Liver (tissue), 9 donors: ENCODE measurements around the gene SPART. TPM values are rescaled to one million over a fixed set of nuclear protein-coding genes. Genes with fewer than 3 reads are reported as not detected.

Source experiments
- DNase-seq: peaks from one replicate; pipeline ENCODE4 v3.0.0-alpha.2; 2017; ENCODE audit warnings: low spot score
- H3K27ac ChIP-seq, 2 donors: one replicate each; pipeline ENCODE4 v1.7.0; 2013; ENCODE audit warnings: inconsistent platforms in 2 of 2, low read length in 2 of 2, control low read depth in 1 of 2, low read depth in 1 of 2, mild to moderate bottlenecking in 1 of 2
- H3K27me3 ChIP-seq, 4 donors: one replicate each; pipeline versions ENCODE4 v1.6.1 to v1.7.0; 2013; ENCODE audit warnings: low read length in 3 of 4, inconsistent platforms in 1 of 4, mild to moderate bottlenecking in 1 of 4, moderate library complexity in 1 of 4; ENCODE audit not compliant: control insufficient read depth in 4 of 4, insufficient read depth in 4 of 4
- H3K36me3 ChIP-seq, 4 donors: one replicate each; pipeline versions ENCODE4 v1.6.1 to v1.7.0; 2013; ENCODE audit warnings: low read length in 3 of 4, mild to moderate bottlenecking in 3 of 4, low read depth in 1 of 4, moderate library complexity in 1 of 4; ENCODE audit not compliant: control insufficient read depth in 4 of 4, insufficient read depth in 3 of 4
- H3K4me1 ChIP-seq, 4 donors: one replicate each; pipeline versions ENCODE4 v1.6.1 to v1.7.0; 2013; ENCODE audit warnings: low read length in 3 of 4, mild to moderate bottlenecking in 3 of 4, moderate library complexity in 1 of 4; ENCODE audit not compliant: control insufficient read depth in 4 of 4, insufficient read depth in 4 of 4
- H3K4me3 ChIP-seq, 3 donors: one replicate each; pipeline versions ENCODE4 v1.6.1 to v1.7.0; 2013; ENCODE audit warnings: low read length in 3 of 3, control low read depth in 1 of 3, low read depth in 1 of 3, mild to moderate bottlenecking in 1 of 3
- H3K9ac ChIP-seq, 2 donors: one replicate each; pipeline ENCODE4 v1.7.0; 2013; ENCODE audit warnings: low read length in 2 of 2, mild to moderate bottlenecking in 2 of 2, moderate library complexity in 2 of 2, control low read depth in 1 of 2, low read depth in 1 of 2
- H3K9me3 ChIP-seq, 4 donors: one replicate each; pipeline versions ENCODE4 v1.6.1 to v1.7.0; 2013; ENCODE audit warnings: low read length in 3 of 4; ENCODE audit not compliant: control insufficient read depth in 4 of 4
- ATF3 ChIP-seq: IDR thresholded peaks from 2 replicates; pipeline ENCODE4 v1.6.1; 2016; ENCODE audit warnings: antibody characterized with exemption
- CTCF ChIP-seq: fragments of 150-350 bp; IDR thresholded peaks from 2 replicates; pipeline ENCODE4 v1.5.1; 2017; ENCODE audit warnings: improper control_type of control experiment, low read depth, low read length; ENCODE audit not compliant: missing input control
- EGR1 ChIP-seq, 2 donors: IDR thresholded peaks; 2 replicates each; pipeline ENCODE4 v1.6.1; 2016 to 2018; ENCODE audit warnings: antibody characterized with exemption in 2 of 2, low read depth in 2 of 2
- FOXA1 ChIP-seq: IDR thresholded peaks from 2 replicates; pipeline ENCODE4 v1.6.1; 2016; ENCODE audit warnings: antibody characterized with exemption
- FOXA2 ChIP-seq: IDR thresholded peaks from 2 replicates; pipeline ENCODE4 v1.6.1; 2016; ENCODE audit warnings: antibody characterized with exemption
- GABPA ChIP-seq, 2 donors: IDR thresholded peaks in 1 of 2; conservative IDR thresholded peaks in 1 of 2; 2 replicates each; pipeline ENCODE4 v1.6.1; 2016; ENCODE audit warnings: antibody characterized with exemption in 2 of 2, mild to moderate bottlenecking in 1 of 2, moderate library complexity in 1 of 2
- HNF4A ChIP-seq, 2 donors: conservative IDR thresholded peaks; 2 replicates each; pipeline ENCODE4 v1.6.1; 2016; ENCODE audit warnings: antibody characterized with exemption in 2 of 2, mild to moderate bottlenecking in 2 of 2
- HNF4G ChIP-seq: IDR thresholded peaks from 2 replicates; pipeline ENCODE4 v1.6.1; 2016; ENCODE audit warnings: antibody characterized with exemption
- MAX ChIP-seq: IDR thresholded peaks from 2 replicates; pipeline ENCODE4 v1.6.1; 2016; ENCODE audit warnings: antibody characterized with exemption
- NR2F2 ChIP-seq: IDR thresholded peaks from 2 replicates; pipeline ENCODE4 v1.6.1; 2016; ENCODE audit warnings: antibody characterized with exemption
- RAD21 ChIP-seq, 2 donors: IDR thresholded peaks; 2 replicates each; pipeline ENCODE4 v1.6.1; 2016; ENCODE audit warnings: antibody characterized with exemption in 2 of 2, mild to moderate bottlenecking in 2 of 2
- REST ChIP-seq: IDR thresholded peaks from 2 replicates; pipeline ENCODE4 v1.6.1; 2016; ENCODE audit warnings: antibody characterized with exemption, mild to moderate bottlenecking
- RXRA ChIP-seq, 2 donors: IDR thresholded peaks; 2 replicates each; pipeline ENCODE4 v1.6.1; 2017 to 2018; ENCODE audit warnings: antibody characterized with exemption in 2 of 2, mild to moderate bottlenecking in 1 of 2
- SP1 ChIP-seq: IDR thresholded peaks from 2 replicates; pipeline ENCODE4 v1.6.1; 2018; ENCODE audit warnings: antibody characterized with exemption, mild to moderate bottlenecking
- TAF1 ChIP-seq: conservative IDR thresholded peaks from 2 replicates; pipeline ENCODE4 v1.6.1; 2016; ENCODE audit warnings: antibody characterized with exemption, mild to moderate bottlenecking
- YY1 ChIP-seq: IDR thresholded peaks from 2 replicates; pipeline ENCODE4 v1.6.1; 2016; ENCODE audit warnings: antibody characterized with exemption, mild to moderate bottlenecking
- ZBTB33 ChIP-seq: IDR thresholded peaks from 2 replicates; pipeline ENCODE4 v1.6.1; 2016; ENCODE audit warnings: antibody characterized with exemption
- WGBS: extraction: QIAGEN DNeasy Blood & Tissue Kit; methylation state at CpG from one replicate; pipeline ENCODE4 v1.1.7; 2013; 5-methylcytosine and 5-hydroxymethylcytosine counted together
- polyA plus RNA-seq, 2 donors: library from polyadenylated mRNA; stranded (reverse) in 1 of 2; unstranded in 1 of 2; fragments of 200-250 nt in 1 of 2; fragments of >200 nt in 1 of 2; fragmentation: Nextera tagmentation in 1 of 2; extraction: Ambion mirVana in 1 of 2; gene quantifications; one replicate each; pipeline versions ENCODE4 v1.2.1 to v1.2.3, GENCODE V29; 2013 to 2015
- total RNA-seq, 2 donors: library from RNA; depleted of rRNA; stranded (reverse); fragments of >200 nt; gene quantifications; one replicate each; pipeline ENCODE4 v1.2.3, GENCODE V29; 2014
- donor health status: healthy.
- donor health status: healthy.
- donor health status: healthy.
- donor health status: healthy.
- donor health status: healthy.

SPART gene
- total and polyA plus RNA-seq, 4 donors = 6.9 to 15.3 (median 11.0) TPM

- DNase-seq = no peak
- TF ChIP-seq SP1 (no peak), RXRA (IDR thresholded peaks at IDR 0.05) (no peak), ATF3 (no peak), ZBTB33 (no peak), NR2F2 (no peak), FOXA2 (no peak), GABPA (IDR thresholded peaks at IDR 0.05 in 1 of 2, conservative IDR thresholded peaks at IDR 0.05 in 1 of 2) (no peak), HNF4A (conservative IDR thresholded peaks at IDR 0.05) (no peak)
- Histone ChIP-seq H3K27ac (no peak overlapping the region), H3K4me1 (peaks cover 6 to 32% (median 20%) of the 10 kb centered on the region in 4 donors), H3K9me3 (no peaks in the 10 kb centered on the region), H3K27me3 (no peaks in the 10 kb centered on the region), H3K9ac (no peak overlapping the region), H3K36me3 (peaks cover 0 to 1% (median 0%) of the 10 kb centered on the region in 4 donors), H3K4me3 (no peak overlapping the region)
- 94% methylated on average over 4 of the region's 4 CpGs for WGBS
Measured at GRCh38 chr13:36371185-36371584, 25.0 kb upstream of the SPART start.

- no peak overlapping the region for H3K9ac ChIP-seq
- peaks cover 0 to 1% (median 0%) of the 10 kb centered on the region in 4 donors for H3K36me3 ChIP-seq
- H3K27ac ChIP-seq = no peak overlapping the region
- no peaks in the 10 kb centered on the region for H3K9me3 ChIP-seq
- H3K4me3 ChIP-seq = no peak overlapping the region
- no peak for DNase-seq
- no peak for TF ChIP-seq ATF3
- TF ChIP-seq YY1 = no peak
- no peak for TF ChIP-seq EGR1 (IDR thresholded peaks at IDR 0.05; ENCODE audit: low read depth in 2 of 2)
- TF ChIP-seq FOXA1 = no peak
- no peak for TF ChIP-seq MAX
- no peak for TF ChIP-seq SP1
- no peak for TF ChIP-seq RXRA (IDR thresholded peaks at IDR 0.05)
- no peak for TF ChIP-seq NR2F2
- no peak for TF ChIP-seq HNF4A (conservative IDR thresholded peaks at IDR 0.05)
- TF ChIP-seq ZBTB33 = no peak
- TF ChIP-seq HNF4G = no peak
- TF ChIP-seq CTCF = no peak
- TF ChIP-seq GABPA (IDR thresholded peaks at IDR 0.05 in 1 of 2, conservative IDR thresholded peaks at IDR 0.05 in 1 of 2) = no peak
- TF ChIP-seq RAD21 (IDR thresholded peaks at IDR 0.05) = no peak
- no peak for TF ChIP-seq TAF1
- no peak for TF ChIP-seq REST
- WGBS = 94% methylated on average over 6 of the region's 6 CpGs
- no peaks in the 10 kb centered on the region for H3K27me3 ChIP-seq
- H3K4me1 ChIP-seq = peaks cover 6 to 31% (median 20%) of the 10 kb centered on the region in 4 donors
Measured at GRCh38 chr13:36370108-36370429, 23.9 kb upstream of the SPART start.
